Measurements from ENCODE around the gene ADD2.

- TF ChIP-seq CTCF (IDR thresholded peaks at IDR 0.05) (no peak), POLR2A (IDR thresholded peaks at IDR 0.05) (no peak)
These were observed 39.3 kb upstream of the ADD2 start for GRCh38 chr2:70807102-70807827.

Data from transverse colon (tissue), 3 donors.